CD4-positive, alpha-beta memory T cell (primary cell): ENCODE results near the gene HPSE2. TPM values are rescaled to one million over a fixed set of nuclear protein-coding genes. Genes with fewer than 3 reads are reported as not detected.

Experiments used
- CTCF ChIA-PET: fragments of 350-600 bp; sonication (Branson Sonifier 250); formaldehyde crosslinking; loops from one replicate; lab custom pipeline; 2021; ENCODE audit warnings: inconsistent platforms; ENCODE audit not compliant: partially characterized antibody; lab: Charles Lee
- POLR2A ChIA-PET: fragments of 350-600 bp; sonication (Branson Sonifier 250); formaldehyde crosslinking; loops from one replicate; lab custom pipeline; 2021; ENCODE audit not compliant: partially characterized antibody; lab: Charles Lee
- DNase-seq, 5 donors: peaks; one replicate each; pipeline versions ENCODE4 v3.0.0 to v3.0.0-alpha.2; 2020 to 2022; ENCODE audit warnings: mixed read lengths in 1 of 5
- H3K27ac ChIP-seq: one replicate; pipeline ENCODE4 v1.7.0; 2013; ENCODE audit warnings: low read depth, low read length
- H3K27me3 ChIP-seq: 2 replicates; pipeline ENCODE4 v1.7.0; 2013; ENCODE audit warnings: mild to moderate bottlenecking, low read length, moderate library complexity; ENCODE audit not compliant: insufficient read depth
- H3K36me3 ChIP-seq: 2 replicates; pipeline ENCODE4 v1.7.0; 2013; ENCODE audit warnings: mild to moderate bottlenecking, low read length, moderate library complexity; ENCODE audit not compliant: insufficient read depth
- H3K4me1 ChIP-seq: 2 replicates; pipeline ENCODE4 v1.7.0; 2013; ENCODE audit warnings: mild to moderate bottlenecking, low read length, moderate library complexity; ENCODE audit not compliant: insufficient read depth
- H3K4me3 ChIP-seq, 2 donors: one replicate each; pipeline ENCODE4 v1.7.0; 2013; ENCODE audit warnings: low read length in 2 of 2, mild to moderate bottlenecking in 1 of 2
- H3K9me3 ChIP-seq, 2 donors: one replicate each; pipeline ENCODE4 v1.7.0; 2013; ENCODE audit warnings: low read length in 2 of 2, control low read depth in 1 of 2; ENCODE audit not compliant: control insufficient read depth in 1 of 2
- H3K27ac Mint-ChIP-seq, 7 donors: one replicate each; pipeline ENCODE4 v1.8.0; 2020 to 2021; ENCODE audit warnings: mixed read lengths in 7 of 7, mild to moderate bottlenecking in 6 of 7, inconsistent platforms in 3 of 7, moderate library complexity in 3 of 7
- H3K27me3 Mint-ChIP-seq, 2 donors: one replicate each; pipeline ENCODE4 v1.8.0; 2020 to 2021; ENCODE audit warnings: mixed read lengths in 2 of 2
- H3K36me3 Mint-ChIP-seq, 2 donors: one replicate each; pipeline ENCODE4 v1.8.0; 2020 to 2021; ENCODE audit warnings: mixed read lengths in 2 of 2, inconsistent platforms in 1 of 2, mild to moderate bottlenecking in 1 of 2
- H3K4me1 Mint-ChIP-seq, 4 donors: one replicate each; pipeline ENCODE4 v1.8.0; 2020 to 2021; ENCODE audit warnings: mixed read lengths in 4 of 4, mild to moderate bottlenecking in 1 of 4
- H3K4me3 Mint-ChIP-seq, 8 donors: one replicate each; pipeline ENCODE4 v1.8.0; 2020 to 2021; ENCODE audit warnings: mixed read lengths in 8 of 8, mild to moderate bottlenecking in 7 of 8, moderate library complexity in 6 of 8, inconsistent platforms in 3 of 8
- H3K9me3 Mint-ChIP-seq, 8 donors: one replicate each; pipeline ENCODE4 v1.8.0; 2020 to 2021; ENCODE audit warnings: mixed read lengths in 8 of 8, mild to moderate bottlenecking in 5 of 8, inconsistent platforms in 3 of 8, moderate library complexity in 1 of 8
- intact Hi-C: fragments of 100-400 bp; cut with micrococcal nuclease; formaldehyde crosslinking; loops from one replicate; pipeline ENCODE4 v1.15.1; 2023
- polyA plus RNA-seq, 2 donors: library from polyadenylated mRNA; unstranded; fragments of 300-500 nt; fragmentation: Illumina TruSeq; gene quantifications; one replicate each; pipeline ENCODE4 v1.2.3, GENCODE V29; 2021
- total RNA-seq, 2 experiments: library from RNA; stranded (reverse); gene quantifications; one replicate each; pipeline ENCODE4 v1.2.3, GENCODE V29; 2021

HPSE2 gene
- total and polyA plus RNA-seq, 4 experiments from 2014 or later: 0.09 to 0.12 TPM; not detected in 2

DNA sequence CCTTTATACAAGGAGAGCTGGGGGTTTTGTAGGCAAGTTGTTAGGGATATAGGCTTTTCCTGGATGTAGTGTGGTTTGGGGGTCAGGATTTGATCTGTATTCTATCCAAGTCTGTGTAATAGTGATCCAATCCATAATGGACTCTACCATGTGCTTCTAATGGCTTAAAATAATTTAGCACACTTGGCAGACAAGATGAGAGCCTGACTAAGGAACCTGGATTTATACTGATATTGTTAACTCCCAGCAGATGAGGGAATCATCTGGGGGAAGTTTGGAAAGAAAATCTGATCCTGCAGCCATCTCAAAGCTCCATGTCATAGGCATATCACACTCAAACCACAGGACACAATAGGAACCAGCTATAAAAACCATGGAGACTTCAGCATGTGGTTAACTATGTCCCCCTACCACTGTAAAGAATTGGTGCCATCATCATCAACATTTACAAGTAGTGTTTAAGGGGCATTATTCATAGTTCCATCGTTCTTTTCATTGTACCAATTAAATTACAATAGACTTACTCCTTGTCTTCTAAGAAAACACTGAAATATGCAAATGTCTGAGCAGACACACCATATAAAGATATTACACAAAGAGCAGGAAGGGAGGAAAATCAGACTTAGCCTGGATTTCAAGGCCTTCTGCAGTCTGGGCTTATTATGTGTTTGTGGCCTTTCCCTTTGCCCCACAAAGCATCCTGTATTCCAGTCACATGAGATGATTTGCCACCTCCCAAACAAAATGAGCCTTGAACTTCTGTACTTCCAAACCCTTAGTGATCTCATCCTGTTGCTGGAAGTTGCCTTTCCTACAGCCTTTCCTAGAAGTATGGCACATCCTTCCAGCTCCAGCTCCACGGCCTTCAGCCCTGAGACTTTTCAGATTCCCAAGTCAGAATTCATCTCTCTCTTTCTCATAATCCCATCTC is 766.4 kb downstream of the HPSE2 start:
- no peaks in the 10 kb centered on the region for H3K9me3 Mint-ChIP-seq
- H3K36me3 ChIP-seq: no peaks in the 10 kb centered on the region
- intact Hi-C loops: loop anchor here (5.0 to 10.0 kb wide), 3 partner anchors 903 to 1143 kb away; partner anchors contain the start of gene GOT1
- H3K9me3 ChIP-seq: no peaks in the 10 kb centered on the region
- H3K27ac Mint-ChIP-seq: peak overlapping the region in 1 of 7 donors; percentile 24
- no peak overlapping the region for H3K4me3 ChIP-seq
- POLR2A ChIA-PET: interaction anchor here (0.9 to 2.3 kb wide), 3 partner anchors 13 to 193 kb away, joined by 3 to 10 read pairs (median 3); partner anchors contain the start of gene HPS1
- CTCF ChIA-PET: interaction anchor here (0.9 to 5.7 kb wide), 6 partner anchors 9 to 778 kb away, joined by 3 to 56 read pairs (median 28); no protein-coding TSS in a partner anchor
- no peak for DNase-seq
- peaks cover 2 to 15% (median 6%) of the 10 kb centered on the region in 4 donors for H3K4me1 Mint-ChIP-seq
- H3K27me3 ChIP-seq: no peaks in the 10 kb centered on the region
- H3K36me3 Mint-ChIP-seq: peaks cover 0 to 2% of the 10 kb centered on the region in 2 donors
- H3K4me3 Mint-ChIP-seq: peak overlapping the region in 5 of 8 donors; percentile 22 to 84 (median 44)
- H3K27me3 Mint-ChIP-seq: peaks cover 4 to 5% of the 10 kb centered on the region in 2 donors
- no peak overlapping the region for H3K27ac ChIP-seq
- H3K4me1 ChIP-seq: no peaks in the 10 kb centered on the region

DNA sequence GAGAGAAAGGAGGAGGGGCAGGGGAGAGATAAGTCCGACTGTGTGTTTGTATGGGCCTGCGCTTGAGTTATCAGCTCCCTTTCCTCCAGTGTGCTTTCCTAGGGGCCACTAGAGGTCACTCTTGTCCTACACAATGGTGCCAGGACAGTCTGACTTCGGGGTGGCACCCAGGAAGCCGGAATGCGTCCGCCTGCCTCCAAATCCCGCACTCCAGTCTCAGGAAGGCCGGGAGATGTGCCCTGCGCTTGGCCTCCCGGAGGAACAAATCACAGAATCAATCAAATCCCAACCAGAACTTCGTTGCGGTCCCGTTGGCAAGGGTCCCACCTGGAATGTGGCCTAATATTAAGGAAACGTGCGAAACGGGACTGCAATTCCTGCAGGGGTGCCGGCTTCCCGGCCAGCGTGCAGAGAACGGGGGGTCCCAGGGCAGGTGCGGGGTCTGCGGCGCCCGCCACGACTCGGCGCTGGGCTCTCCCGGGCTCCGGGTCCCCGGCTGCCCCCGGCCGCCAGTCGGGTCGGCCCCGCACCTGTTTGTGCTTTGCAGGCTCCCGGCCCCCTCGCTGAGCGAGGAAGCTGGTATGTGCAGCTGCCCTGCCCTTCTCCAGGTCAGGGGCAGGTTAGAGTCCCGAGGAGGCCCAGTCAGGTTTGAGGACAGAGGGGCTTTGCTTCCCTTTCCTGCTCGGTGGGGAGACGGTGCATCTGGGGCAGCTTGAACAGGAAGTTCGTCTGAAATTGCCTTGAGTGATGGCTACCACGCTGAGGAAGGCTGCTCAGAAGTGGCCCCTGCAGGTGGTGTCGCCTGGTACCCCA is 767.9 kb downstream of the HPSE2 start:
- CTCF ChIA-PET: interaction anchor here (0.6 to 5.7 kb wide), 34 partner anchors 11 to 1244 kb away, joined by 3 to 56 read pairs (median 4); partner anchors contain the start of gene HPS1

DNA sequence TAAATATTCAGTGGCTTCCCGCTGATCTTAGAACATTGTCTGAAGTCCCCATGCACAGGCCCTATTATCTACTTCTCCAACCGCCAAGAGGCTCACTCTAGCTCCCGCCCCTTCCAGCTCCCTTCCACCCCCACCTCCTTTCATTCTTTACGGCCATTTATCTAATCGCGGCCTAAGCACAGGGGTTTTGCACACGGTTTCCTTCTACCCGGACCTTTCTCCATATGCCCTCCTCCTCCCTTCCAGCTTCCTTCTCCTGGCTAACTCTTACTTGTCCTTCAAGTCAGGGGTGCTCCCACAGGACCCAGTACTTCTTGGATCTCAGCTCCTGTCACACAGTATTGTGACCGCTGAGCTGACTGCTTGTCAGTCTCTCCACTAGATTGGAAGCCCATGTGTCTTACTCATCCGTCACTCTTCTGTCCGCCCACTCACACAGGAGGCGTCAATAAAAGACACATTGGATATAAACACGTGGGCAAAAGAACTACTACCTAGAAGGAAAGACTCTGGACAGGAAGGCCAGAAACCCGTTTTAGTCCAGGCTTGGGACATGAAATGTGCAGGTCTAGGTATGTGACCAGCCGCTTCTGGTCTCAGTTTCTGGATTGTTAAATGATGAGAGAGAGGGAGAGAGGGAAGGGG is 768.7 kb downstream of the HPSE2 start:
- H3K27me3 ChIP-seq: no peaks in the 10 kb centered on the region
- H3K4me1 ChIP-seq: no peaks in the 10 kb centered on the region
- no peaks in the 10 kb centered on the region for H3K36me3 ChIP-seq
- intact Hi-C loops: loop anchor here (1.0 to 10.0 kb wide), 7 partner anchors 21 to 1145 kb away; partner anchors contain the start of genes GOT1 and HPS1
- POLR2A ChIA-PET: interaction anchor here (1.5 to 2.3 kb wide), 3 partner anchors 21 to 200 kb away, joined by 3 to 10 read pairs (median 6); partner anchors contain the start of gene HPS1
- H3K9me3 ChIP-seq: no peaks in the 10 kb centered on the region
- Mint-ChIP-seq H3K4me1 (peaks cover 2 to 15% (median 5%) of the 10 kb centered on the region in 4 donors), H3K4me3 (peak overlapping the region; percentile 22 to 99 (median 98)), H3K27ac (peak overlapping the region in 4 of 7 donors; percentile 51 to 95 (median 80)), H3K36me3 (peaks cover 0 to 2% of the 10 kb centered on the region in 2 donors), H3K27me3 (peaks cover 4 to 5% of the 10 kb centered on the region in 2 donors), H3K9me3 (no peaks in the 10 kb centered on the region)
- CTCF ChIA-PET: interaction anchor here (0.6 to 5.7 kb wide), 34 partner anchors 10 to 1245 kb away, joined by 3 to 56 read pairs (median 4); partner anchors contain the start of gene HPS1
- peak in 1 of 5 donors; percentile 8 for DNase-seq
- no peak overlapping the region for H3K27ac ChIP-seq
- H3K4me3 ChIP-seq: peak overlapping the region in 1 of 2 donors; percentile 77

More for the DNA sequence above, 767.9 kb downstream of the HPSE2 start:
- Mint-ChIP-seq H3K27me3 (peaks cover 4 to 5% of the 10 kb centered on the region in 2 donors), H3K27ac (peak overlapping the region; percentile 51 to 96 (median 94)), H3K4me3 (peak overlapping the region; percentile 97 to 99 (median 98)), H3K9me3 (no peaks in the 10 kb centered on the region), H3K36me3 (peaks cover 0 to 2% of the 10 kb centered on the region in 2 donors), H3K4me1 (peaks cover 2 to 15% (median 5%) of the 10 kb centered on the region in 4 donors)
- POLR2A ChIA-PET: interaction anchor here (0.6 to 2.3 kb wide), 6 partner anchors 14 to 779 kb away, joined by 3 to 10 read pairs (median 3); partner anchors contain the start of gene HPS1
- H3K4me3 ChIP-seq: peak overlapping the region; percentile 70 to 77
- H3K4me1 ChIP-seq: no peaks in the 10 kb centered on the region
- peak; percentile 67 to 72 (median 68) for DNase-seq
- intact Hi-C loops: loop anchor here (1.0 to 10.0 kb wide), 7 partner anchors 21 to 1145 kb away; partner anchors contain the start of genes GOT1 and HPS1
- no peaks in the 10 kb centered on the region for H3K27me3 ChIP-seq
- H3K27ac ChIP-seq: no peak overlapping the region
- no peaks in the 10 kb centered on the region for H3K9me3 ChIP-seq
- H3K36me3 ChIP-seq: no peaks in the 10 kb centered on the region

DNA sequence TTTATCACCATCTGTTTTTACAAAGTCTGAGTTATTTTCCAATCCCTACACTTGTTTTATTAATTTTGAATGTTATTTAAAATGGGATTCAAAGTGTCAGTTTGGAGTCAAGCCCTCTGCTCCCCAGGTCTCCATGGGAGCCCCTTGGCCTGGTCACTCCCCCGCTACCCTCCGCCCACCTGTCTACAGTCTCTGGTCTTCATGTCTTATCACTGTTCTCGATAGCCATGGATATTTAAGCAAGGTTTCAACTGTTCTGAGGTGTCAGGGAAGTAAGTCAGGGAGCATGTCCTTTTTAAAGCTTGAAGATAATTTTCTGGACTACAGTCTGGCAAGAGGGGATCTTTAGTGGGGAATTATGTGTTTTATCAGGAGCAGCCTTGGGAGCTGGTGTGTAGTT is 769.8 kb downstream of the HPSE2 start:
- no peak for DNase-seq
- ChIA-PET CTCF (interaction anchor here (0.7 to 5.7 kb wide), 5 partner anchors 40 to 1146 kb away, joined by 4 to 56 read pairs (median 8); no protein-coding TSS in a partner anchor), POLR2A (no interaction called here)
- peaks cover 4 to 5% of the 10 kb centered on the region in 2 donors for H3K27me3 Mint-ChIP-seq
- no peaks in the 10 kb centered on the region for H3K9me3 Mint-ChIP-seq
- H3K27ac Mint-ChIP-seq: no peak overlapping the region
- H3K27me3 ChIP-seq: no peaks in the 10 kb centered on the region
- H3K9me3 ChIP-seq: no peaks in the 10 kb centered on the region
- H3K27ac ChIP-seq: no peak overlapping the region
- no peaks in the 10 kb centered on the region for H3K4me1 ChIP-seq
- H3K36me3 ChIP-seq: no peaks in the 10 kb centered on the region
- peaks cover 2 to 15% (median 5%) of the 10 kb centered on the region in 4 donors for H3K4me1 Mint-ChIP-seq
- peaks cover 0 to 2% of the 10 kb centered on the region in 2 donors for H3K36me3 Mint-ChIP-seq
- intact Hi-C loops: loop anchor here (5.0 to 10.0 kb wide), 3 partner anchors 906 to 1146 kb away; partner anchors contain the start of gene GOT1
- peak overlapping the region in 1 of 8 donors; percentile 44 for H3K4me3 Mint-ChIP-seq
- no peak overlapping the region for H3K4me3 ChIP-seq

DNA sequence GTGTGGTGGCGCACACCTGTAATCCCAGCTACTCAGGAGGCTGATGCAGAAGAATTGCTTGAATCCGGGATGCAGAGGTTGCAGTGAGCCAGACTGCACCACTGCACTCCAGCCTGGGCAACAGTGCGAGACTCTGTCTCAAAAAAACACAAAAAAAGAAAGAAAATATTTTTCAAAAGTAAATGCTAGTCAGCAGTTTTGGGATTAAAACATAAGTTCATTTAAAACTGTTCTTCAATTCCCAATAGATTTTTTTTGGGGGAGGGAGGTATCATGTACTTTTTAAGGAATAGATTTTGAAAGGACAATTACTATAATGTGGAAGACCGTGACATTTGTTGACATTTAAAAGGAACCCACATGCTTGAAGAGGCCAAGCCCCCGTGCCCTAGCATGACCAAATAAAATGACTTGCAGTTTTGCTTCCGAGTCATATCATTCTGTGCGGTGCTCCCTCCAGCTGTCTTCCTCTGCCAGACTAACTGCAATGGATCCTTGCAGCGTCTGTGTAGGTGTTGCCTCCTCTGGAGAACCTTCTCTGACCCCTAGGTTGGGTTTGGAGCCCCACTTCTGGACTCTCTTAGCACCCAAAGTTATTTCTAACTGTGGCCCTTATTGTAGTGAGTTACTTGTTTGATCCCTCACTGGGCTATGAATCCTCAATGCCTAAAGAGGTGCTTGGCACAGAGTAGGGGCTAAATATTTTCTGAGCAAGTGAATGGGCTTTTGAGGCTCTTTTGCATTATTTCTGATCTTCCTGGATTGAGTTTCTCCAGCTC is 771.5 kb downstream of the HPSE2 start:
- ChIA-PET POLR2A (no interaction called here), CTCF (interaction anchor here (1.1 to 5.7 kb wide), 3 partner anchors 198 to 783 kb away, joined by 4 to 56 read pairs (median 6); no protein-coding TSS in a partner anchor)
- Histone ChIP-seq H3K27me3 (no peaks in the 10 kb centered on the region), H3K4me3 (no peak overlapping the region), H3K36me3 (no peaks in the 10 kb centered on the region), H3K27ac (no peak overlapping the region), H3K4me1 (no peaks in the 10 kb centered on the region), H3K9me3 (no peaks in the 10 kb centered on the region)
- no peak overlapping the region for H3K27ac Mint-ChIP-seq
- no peaks in the 10 kb centered on the region for H3K9me3 Mint-ChIP-seq
- peaks cover 2 to 15% (median 5%) of the 10 kb centered on the region in 4 donors for H3K4me1 Mint-ChIP-seq
- H3K4me3 Mint-ChIP-seq: no peak overlapping the region
- DNase-seq: no peak
- peaks cover 2 to 6% of the 10 kb centered on the region in 2 donors for H3K27me3 Mint-ChIP-seq
- H3K36me3 Mint-ChIP-seq: peaks cover 0 to 2% of the 10 kb centered on the region in 2 donors
- intact Hi-C loops: loop anchor here (10.0 kb wide), 1 partner anchor 971 kb away; the partner anchor contains the start of gene GOT1
